HepG2 (cell line): Measurements from ENCODE around the gene LMTK2. TPM values are rescaled to one million over a fixed set of nuclear protein-coding genes. Genes with fewer than 3 reads are reported as not detected.

Source experiments
- CEBPG ChIP-seq: IDR thresholded peaks from 2 replicates; pipeline ENCODE4 v1.6.1; 2016
- CREB1 ChIP-seq, 2 experiments: fragments of 450-650 bp in 1 of 2; IDR thresholded peaks; 2 replicates each; pipeline ENCODE4 v1.6.1; 2016 to 2017; ENCODE audit warnings: control low read depth in 1 of 2, mild to moderate bottlenecking in 1 of 2, missing compliant biosample characterization in 1 of 2, missing genetic modification characterization in 1 of 2
- HDAC2 ChIP-seq: sonication (generic); formaldehyde crosslinking; IDR thresholded peaks from 2 replicates; pipeline ENCODE4 v1.4.0; 2020; ENCODE audit warnings: missing genetic modification reagents
- HNRNPH1 ChIP-seq: fragments of 200-400 bp; formaldehyde crosslinking; optimal IDR thresholded peaks from 2 replicates; pipeline ENCODE3; 2017; ENCODE audit warnings: mild to moderate bottlenecking, low read depth, low read length
- HNRNPL ChIP-seq: fragments of 200-400 bp; formaldehyde crosslinking; IDR thresholded peaks from 2 replicates; pipeline ENCODE4 v1.6.1; 2017; ENCODE audit warnings: mild to moderate bottlenecking, low read depth, low read length
- KDM2A ChIP-seq: sonication (generic); formaldehyde crosslinking; IDR thresholded peaks from 2 replicates; pipeline ENCODE4 v1.4.0; 2020; ENCODE audit warnings: low read depth, missing genetic modification reagents, borderline replicate concordance
- NCOA2 ChIP-seq: sonication (generic); formaldehyde crosslinking; IDR thresholded peaks from 2 replicates; pipeline ENCODE4 v1.8.0; 2022; ENCODE audit warnings: inconsistent platforms
- SOX13 ChIP-seq, 3 experiments: fragments of 450-650 bp in 1 of 3; sonication (generic) in 1 of 3; formaldehyde crosslinking in 1 of 3; IDR thresholded peaks in 2 of 3; conservative IDR thresholded peaks in 1 of 3; 2 replicates each; pipeline versions ENCODE4 v1.5.0 to v1.6.1; 2016 to 2020; ENCODE audit warnings: antibody characterized with exemption in 1 of 3, mild to moderate bottlenecking in 1 of 3, missing compliant biosample characterization in 1 of 3, missing genetic modification reagents in 1 of 3, moderate library complexity in 1 of 3
- TBX3 ChIP-seq: fragments of 450-650 bp; IDR thresholded peaks from 2 replicates; pipeline ENCODE4 v1.6.1; 2017; ENCODE audit warnings: antibody characterized with exemption, mild to moderate bottlenecking, inconsistent platforms, borderline replicate concordance
- TEAD2 ChIP-seq: sonication (generic); formaldehyde crosslinking; IDR thresholded peaks from 2 replicates; pipeline ENCODE4 v1.9.0; 2021; ENCODE audit warnings: missing genetic modification reagents
- THAP7 ChIP-seq: sonication (generic); formaldehyde crosslinking; IDR thresholded peaks from 2 replicates; pipeline ENCODE4 v1.8.1; 2023; ENCODE audit warnings: mild to moderate bottlenecking, missing genetic modification reagents
- ZFP36L2 ChIP-seq: sonication (generic); formaldehyde crosslinking; IDR thresholded peaks from 2 replicates; pipeline ENCODE4 v1.4.0; 2020; ENCODE audit warnings: missing genetic modification reagents
- ZFP37 ChIP-seq: sonication (generic); formaldehyde crosslinking; IDR thresholded peaks from 2 replicates; pipeline ENCODE4 v1.4.0; 2020; ENCODE audit warnings: missing genetic modification reagents, borderline replicate concordance
- ZNF383 ChIP-seq: sonication (generic); formaldehyde crosslinking; IDR thresholded peaks from 2 replicates; pipeline ENCODE4 v1.4.0; 2020; ENCODE audit warnings: missing genetic modification reagents, mild to moderate bottlenecking, borderline replicate concordance
- ZNF430 ChIP-seq: sonication (generic); formaldehyde crosslinking; IDR thresholded peaks from 2 replicates; pipeline ENCODE4 v1.9.0; 2021; ENCODE audit warnings: mild to moderate bottlenecking, missing genetic modification reagents
- polyA plus RNA-seq, 8 experiments: library from polyadenylated mRNA; depleted of rRNA in 3 of 8; stranded (reverse) in 7 of 8; unstranded in 1 of 8; fragments of >200 nt; fragmentation: Illumina TruSeq in 4 of 8; extraction: Trizol in 4 of 8; gene quantifications; 2 replicates each; pipeline versions ENCODE4 v1.2.1 to v1.2.3, GENCODE V29; 2011 to 2016; ENCODE audit warnings: low read depth in 4 of 8, missing spikeins in 1 of 8, mixed read lengths in 1 of 8; ENCODE audit not compliant: insufficient read depth in 1 of 8
- total RNA-seq, 5 experiments: library from RNA; depleted of rRNA; stranded (reverse); fragments of >200 nt; fragmentation: Illumina TruSeq; extraction: Trizol; gene quantifications; 2 replicates each; pipeline ENCODE4 v1.2.3, GENCODE V29; 2016; ENCODE audit warnings: low read depth in 1 of 5
- TF ChIP-seq, protein P1 (sequence below): sonication (generic); formaldehyde crosslinking; IDR thresholded peaks from 2 replicates; pipeline ENCODE4 v1.4.0; 2020; ENCODE audit warnings: missing genetic modification reagents
- TF ChIP-seq, protein P2 (sequence below): sonication (generic); formaldehyde crosslinking; IDR thresholded peaks from 2 replicates; pipeline ENCODE4 v1.5.0; 2020; ENCODE audit warnings: mild to moderate bottlenecking, missing genetic modification reagents, borderline replicate concordance

LMTK2 gene
- total and polyA plus RNA-seq, 2 of the 13 experiments (the other 11 are each of a cell fraction or from before 2014, with no cell fraction given) = 9.5 to 11.7 TPM

DNA sequence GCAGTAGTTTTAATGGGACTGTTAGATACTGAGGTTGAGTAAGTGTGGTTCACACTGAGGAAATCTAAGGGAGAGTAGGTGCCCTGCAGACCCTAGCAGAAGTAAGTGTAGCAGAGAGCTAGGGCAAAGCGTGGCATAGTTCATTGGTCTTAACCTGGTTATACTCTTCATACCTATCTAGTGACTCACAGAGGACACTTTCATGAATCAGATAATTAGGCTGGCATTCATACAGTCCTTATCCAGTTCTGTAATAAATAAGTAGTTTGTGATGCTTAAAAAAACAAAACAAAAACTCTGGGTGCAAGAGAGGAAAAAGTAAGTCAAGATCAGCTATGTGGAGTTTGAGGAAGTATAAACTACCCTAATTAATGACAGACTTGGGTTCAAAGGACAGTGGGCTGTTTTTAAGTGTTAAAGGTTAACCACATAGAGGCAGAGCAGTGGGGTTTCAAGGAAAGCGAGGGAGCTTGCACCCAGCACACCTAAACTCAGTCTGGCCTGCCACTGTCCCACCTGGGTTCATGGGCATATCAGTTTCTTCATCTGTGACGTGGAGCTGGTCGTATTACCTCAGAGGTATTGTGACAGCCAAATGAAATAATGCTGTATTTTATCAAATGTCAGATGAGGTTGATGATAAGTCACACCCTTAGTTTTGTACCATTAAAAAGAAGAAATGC, 27.1 kb downstream of the LMTK2 start (continued):
- TF ChIP-seq, protein P1, sequence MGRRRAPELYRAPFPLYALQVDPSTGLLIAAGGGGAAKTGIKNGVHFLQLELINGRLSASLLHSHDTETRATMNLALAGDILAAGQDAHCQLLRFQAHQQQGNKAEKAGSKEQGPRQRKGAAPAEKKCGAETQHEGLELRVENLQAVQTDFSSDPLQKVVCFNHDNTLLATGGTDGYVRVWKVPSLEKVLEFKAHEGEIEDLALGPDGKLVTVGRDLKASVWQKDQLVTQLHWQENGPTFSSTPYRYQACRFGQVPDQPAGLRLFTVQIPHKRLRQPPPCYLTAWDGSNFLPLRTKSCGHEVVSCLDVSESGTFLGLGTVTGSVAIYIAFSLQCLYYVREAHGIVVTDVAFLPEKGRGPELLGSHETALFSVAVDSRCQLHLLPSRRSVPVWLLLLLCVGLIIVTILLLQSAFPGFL (CRISPR knock-in tag) = no peak
- TF ChIP-seq HNRNPL (no peak), ZNF383 (CRISPR knock-in tag) (0 out of 2 replicates have a peak, but pooled peaks have one; percentile 24), TBX3 (peak; percentile 53; the same call in 1 of the 2 replicates), THAP7 (CRISPR knock-in tag) (no peak), NCOA2 (CRISPR knock-in tag) (no peak; the same call in 1 of the 2 replicates), HDAC2 (CRISPR knock-in tag) (peak; percentile 34; the same call in 1 of the 2 replicates), ZFP36L2 (CRISPR knock-in tag) (0 out of 2 replicates have a peak, but pooled peaks have one; percentile 42), CREB1 (IDR thresholded peaks at IDR 0.05) (peak; percentile 43; the same call in 1 of the 2 replicates), CREB1 (CRISPR knock-in tag; IDR thresholded peaks at IDR 0.05) (peak; percentile 72), CEBPG (CRISPR knock-in tag) (peak; percentile 48), ZFP37 (CRISPR knock-in tag) (no peak), ZNF430 (CRISPR knock-in tag) (0 out of 2 replicates have a peak, but pooled peaks have one; percentile 43), TEAD2 (CRISPR knock-in tag) (no peak), HNRNPH1 (no peak), KDM2A (CRISPR knock-in tag) (no peak), SOX13 (IDR thresholded peaks at IDR 0.05) (no peak), SOX13 (CRISPR knock-in tag; conservative IDR thresholded peaks at IDR 0.05 in 1 of 2, IDR thresholded peaks at IDR 0.05 in 1 of 2) (peak in 1 of 2 experiments; percentile 59; a peak in 1 of 4 replicates)
- TF ChIP-seq, protein P2, sequence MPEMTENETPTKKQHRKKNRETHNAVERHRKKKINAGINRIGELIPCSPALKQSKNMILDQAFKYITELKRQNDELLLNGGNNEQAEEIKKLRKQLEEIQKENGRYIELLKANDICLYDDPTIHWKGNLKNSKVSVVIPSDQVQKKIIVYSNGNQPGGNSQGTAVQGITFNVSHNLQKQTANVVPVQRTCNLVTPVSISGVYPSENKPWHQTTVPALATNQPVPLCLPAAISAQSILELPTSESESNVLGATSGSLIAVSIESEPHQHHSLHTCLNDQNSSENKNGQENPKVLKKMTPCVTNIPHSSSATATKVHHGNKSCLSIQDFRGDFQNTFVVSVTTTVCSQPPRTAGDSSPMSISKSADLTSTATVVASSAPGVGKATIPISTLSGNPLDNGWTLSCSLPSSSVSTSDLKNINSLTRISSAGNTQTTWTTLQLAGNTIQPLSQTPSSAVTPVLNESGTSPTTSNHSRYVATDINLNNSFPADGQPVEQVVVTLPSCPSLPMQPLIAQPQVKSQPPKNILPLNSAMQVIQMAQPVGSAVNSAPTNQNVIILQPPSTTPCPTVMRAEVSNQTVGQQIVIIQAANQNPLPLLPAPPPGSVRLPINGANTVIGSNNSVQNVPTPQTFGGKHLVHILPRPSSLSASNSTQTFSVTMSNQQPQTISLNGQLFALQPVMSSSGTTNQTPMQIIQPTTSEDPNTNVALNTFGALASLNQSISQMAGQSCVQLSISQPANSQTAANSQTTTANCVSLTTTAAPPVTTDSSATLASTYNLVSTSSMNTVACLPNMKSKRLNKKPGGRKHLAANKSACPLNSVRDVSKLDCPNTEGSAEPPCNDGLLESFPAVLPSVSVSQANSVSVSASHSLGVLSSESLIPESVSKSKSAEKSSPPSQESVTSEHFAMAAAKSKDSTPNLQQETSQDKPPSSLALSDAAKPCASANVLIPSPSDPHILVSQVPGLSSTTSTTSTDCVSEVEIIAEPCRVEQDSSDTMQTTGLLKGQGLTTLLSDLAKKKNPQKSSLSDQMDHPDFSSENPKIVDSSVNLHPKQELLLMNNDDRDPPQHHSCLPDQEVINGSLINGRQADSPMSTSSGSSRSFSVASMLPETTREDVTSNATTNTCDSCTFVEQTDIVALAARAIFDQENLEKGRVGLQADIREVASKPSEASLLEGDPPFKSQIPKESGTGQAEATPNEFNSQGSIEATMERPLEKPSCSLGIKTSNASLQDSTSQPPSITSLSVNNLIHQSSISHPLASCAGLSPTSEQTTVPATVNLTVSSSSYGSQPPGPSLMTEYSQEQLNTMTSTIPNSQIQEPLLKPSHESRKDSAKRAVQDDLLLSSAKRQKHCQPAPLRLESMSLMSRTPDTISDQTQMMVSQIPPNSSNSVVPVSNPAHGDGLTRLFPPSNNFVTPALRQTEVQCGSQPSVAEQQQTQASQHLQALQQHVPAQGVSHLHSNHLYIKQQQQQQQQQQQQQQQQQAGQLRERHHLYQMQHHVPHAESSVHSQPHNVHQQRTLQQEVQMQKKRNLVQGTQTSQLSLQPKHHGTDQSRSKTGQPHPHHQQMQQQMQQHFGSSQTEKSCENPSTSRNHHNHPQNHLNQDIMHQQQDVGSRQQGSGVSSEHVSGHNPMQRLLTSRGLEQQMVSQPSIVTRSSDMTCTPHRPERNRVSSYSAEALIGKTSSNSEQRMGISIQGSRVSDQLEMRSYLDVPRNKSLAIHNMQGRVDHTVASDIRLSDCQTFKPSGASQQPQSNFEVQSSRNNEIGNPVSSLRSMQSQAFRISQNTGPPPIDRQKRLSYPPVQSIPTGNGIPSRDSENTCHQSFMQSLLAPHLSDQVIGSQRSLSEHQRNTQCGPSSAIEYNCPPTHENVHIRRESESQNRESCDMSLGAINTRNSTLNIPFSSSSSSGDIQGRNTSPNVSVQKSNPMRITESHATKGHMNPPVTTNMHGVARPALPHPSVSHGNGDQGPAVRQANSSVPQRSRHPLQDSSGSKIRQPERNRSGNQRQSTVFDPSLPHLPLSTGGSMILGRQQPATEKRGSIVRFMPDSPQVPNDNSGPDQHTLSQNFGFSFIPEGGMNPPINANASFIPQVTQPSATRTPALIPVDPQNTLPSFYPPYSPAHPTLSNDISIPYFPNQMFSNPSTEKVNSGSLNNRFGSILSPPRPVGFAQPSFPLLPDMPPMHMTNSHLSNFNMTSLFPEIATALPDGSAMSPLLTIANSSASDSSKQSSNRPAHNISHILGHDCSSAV (CRISPR knock-in tag) = no peak
